HL-60 (cell line): Measurements from ENCODE around the gene TAS1R1.

Experiments
- GABPA ChIP-seq: IDR thresholded peaks from 2 replicates; pipeline ENCODE4 v1.6.1; 2012; ENCODE audit warnings: low read depth
- POLR2AphosphoS5 ChIP-seq: IDR thresholded peaks from 2 replicates; pipeline ENCODE4 v1.6.1; 2012; ENCODE audit warnings: low read depth
- TF ChIP-seq, protein P1 (sequence below): IDR thresholded peaks from one replicate; pipeline ENCODE4 v1.5.1; 2011; ENCODE audit warnings: low read length, control low read depth, inconsistent platforms; ENCODE audit not compliant: insufficient read depth
- TF ChIP-seq, protein P2 (sequence below): IDR thresholded peaks from 2 replicates; pipeline ENCODE4 v1.6.1; 2012; ENCODE audit warnings: low read depth; ENCODE audit not compliant: insufficient replicate concordance

DNA sequence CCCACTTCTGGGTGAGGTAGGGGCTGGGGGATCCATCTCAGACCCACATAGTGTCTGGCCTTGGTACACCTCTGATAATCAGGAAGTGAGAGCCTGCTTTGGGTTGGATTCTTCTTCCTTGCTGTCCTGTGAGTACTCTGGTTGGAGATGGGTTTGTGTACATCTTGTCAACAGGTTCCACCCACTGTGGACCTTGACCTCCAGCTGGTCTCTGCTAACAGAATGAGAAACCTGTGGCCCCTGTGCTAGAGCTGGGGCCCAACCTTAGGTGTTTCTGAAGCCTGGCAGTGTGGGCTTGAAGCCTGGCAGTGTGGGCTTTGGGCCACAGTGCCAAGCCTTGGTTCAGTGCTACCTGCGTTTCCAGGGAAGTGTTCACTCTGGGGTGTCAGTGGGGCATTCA, 27.3 kb downstream of the TAS1R1 start:
- TF ChIP-seq, protein P1, sequence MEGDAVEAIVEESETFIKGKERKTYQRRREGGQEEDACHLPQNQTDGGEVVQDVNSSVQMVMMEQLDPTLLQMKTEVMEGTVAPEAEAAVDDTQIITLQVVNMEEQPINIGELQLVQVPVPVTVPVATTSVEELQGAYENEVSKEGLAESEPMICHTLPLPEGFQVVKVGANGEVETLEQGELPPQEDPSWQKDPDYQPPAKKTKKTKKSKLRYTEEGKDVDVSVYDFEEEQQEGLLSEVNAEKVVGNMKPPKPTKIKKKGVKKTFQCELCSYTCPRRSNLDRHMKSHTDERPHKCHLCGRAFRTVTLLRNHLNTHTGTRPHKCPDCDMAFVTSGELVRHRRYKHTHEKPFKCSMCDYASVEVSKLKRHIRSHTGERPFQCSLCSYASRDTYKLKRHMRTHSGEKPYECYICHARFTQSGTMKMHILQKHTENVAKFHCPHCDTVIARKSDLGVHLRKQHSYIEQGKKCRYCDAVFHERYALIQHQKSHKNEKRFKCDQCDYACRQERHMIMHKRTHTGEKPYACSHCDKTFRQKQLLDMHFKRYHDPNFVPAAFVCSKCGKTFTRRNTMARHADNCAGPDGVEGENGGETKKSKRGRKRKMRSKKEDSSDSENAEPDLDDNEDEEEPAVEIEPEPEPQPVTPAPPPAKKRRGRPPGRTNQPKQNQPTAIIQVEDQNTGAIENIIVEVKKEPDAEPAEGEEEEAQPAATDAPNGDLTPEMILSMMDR: no peak
- TF ChIP-seq POLR2AphosphoS5 (no peak; the same call in 1 of the 2 replicates), GABPA (no peak)
- TF ChIP-seq, protein P2, sequence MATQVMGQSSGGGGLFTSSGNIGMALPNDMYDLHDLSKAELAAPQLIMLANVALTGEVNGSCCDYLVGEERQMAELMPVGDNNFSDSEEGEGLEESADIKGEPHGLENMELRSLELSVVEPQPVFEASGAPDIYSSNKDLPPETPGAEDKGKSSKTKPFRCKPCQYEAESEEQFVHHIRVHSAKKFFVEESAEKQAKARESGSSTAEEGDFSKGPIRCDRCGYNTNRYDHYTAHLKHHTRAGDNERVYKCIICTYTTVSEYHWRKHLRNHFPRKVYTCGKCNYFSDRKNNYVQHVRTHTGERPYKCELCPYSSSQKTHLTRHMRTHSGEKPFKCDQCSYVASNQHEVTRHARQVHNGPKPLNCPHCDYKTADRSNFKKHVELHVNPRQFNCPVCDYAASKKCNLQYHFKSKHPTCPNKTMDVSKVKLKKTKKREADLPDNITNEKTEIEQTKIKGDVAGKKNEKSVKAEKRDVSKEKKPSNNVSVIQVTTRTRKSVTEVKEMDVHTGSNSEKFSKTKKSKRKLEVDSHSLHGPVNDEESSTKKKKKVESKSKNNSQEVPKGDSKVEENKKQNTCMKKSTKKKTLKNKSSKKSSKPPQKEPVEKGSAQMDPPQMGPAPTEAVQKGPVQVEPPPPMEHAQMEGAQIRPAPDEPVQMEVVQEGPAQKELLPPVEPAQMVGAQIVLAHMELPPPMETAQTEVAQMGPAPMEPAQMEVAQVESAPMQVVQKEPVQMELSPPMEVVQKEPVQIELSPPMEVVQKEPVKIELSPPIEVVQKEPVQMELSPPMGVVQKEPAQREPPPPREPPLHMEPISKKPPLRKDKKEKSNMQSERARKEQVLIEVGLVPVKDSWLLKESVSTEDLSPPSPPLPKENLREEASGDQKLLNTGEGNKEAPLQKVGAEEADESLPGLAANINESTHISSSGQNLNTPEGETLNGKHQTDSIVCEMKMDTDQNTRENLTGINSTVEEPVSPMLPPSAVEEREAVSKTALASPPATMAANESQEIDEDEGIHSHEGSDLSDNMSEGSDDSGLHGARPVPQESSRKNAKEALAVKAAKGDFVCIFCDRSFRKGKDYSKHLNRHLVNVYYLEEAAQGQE: no peak
